ENCODE measurements around the gene CASKIN1.

- TF ChIP-seq POLR2A (IDR thresholded peaks at IDR 0.05) = no peak
- no peak for TF ChIP-seq CTCF (IDR thresholded peaks at IDR 0.05)
Measured at GRCh38 chr16:2181952-2182351, 14.5 kb downstream of the CASKIN1 start.
